Loucy (cell line): Measurements from ENCODE around the gene VPS13D.

Experiments used
- H2AFZ ChIP-seq: fragments of 200-600 bp; sonication (generic); 2 replicates; pipeline ENCODE4 v1.6.0; 2016; ENCODE audit warnings: antibody characterized with exemption, mild to moderate bottlenecking, low read length, moderate library complexity
- H3F3A ChIP-seq: fragments of 200-600 bp; 2 replicates; pipeline ENCODE4 v1.6.0; 2016; ENCODE audit warnings: antibody characterized with exemption, low read depth, mild to moderate bottlenecking
- H3K27me3 ChIP-seq: fragments of 200-600 bp; sonication (generic); 2 replicates; pipeline ENCODE4 v1.6.1; 2014; ENCODE audit warnings: low read length, mild to moderate bottlenecking; ENCODE audit not compliant: insufficient read depth, poor library complexity, severe bottlenecking
- H3K36me3 ChIP-seq: fragments of 200-600 bp; sonication (generic); 2 replicates; pipeline ENCODE4 v1.6.1; 2016; ENCODE audit warnings: low read length; ENCODE audit not compliant: insufficient read depth
- H3K4me1 ChIP-seq: fragments of 200-600 bp; sonication (generic); 2 replicates; pipeline ENCODE4 v1.5.1; 2014; ENCODE audit warnings: low read length, mild to moderate bottlenecking; ENCODE audit not compliant: insufficient read depth, poor library complexity, severe bottlenecking
- H3K4me2 ChIP-seq: fragments of 200-600 bp; sonication (generic); 2 replicates; pipeline ENCODE4 v1.6.0; 2014; ENCODE audit warnings: antibody characterized with exemption, low read length, low read depth, mild to moderate bottlenecking; ENCODE audit not compliant: poor library complexity, severe bottlenecking
- H3K4me3 ChIP-seq: fragments of 200-600 bp; sonication (generic); 2 replicates; pipeline ENCODE4 v1.5.1; 2014; ENCODE audit warnings: low read length, mild to moderate bottlenecking, mixed read lengths; ENCODE audit not compliant: poor library complexity, severe bottlenecking
- H3K79me2 ChIP-seq: fragments of 200-600 bp; sonication (generic); 2 replicates; pipeline ENCODE4 v1.6.1; 2014; ENCODE audit warnings: low read length; ENCODE audit not compliant: insufficient read depth
- H3K9ac ChIP-seq: fragments of 200-600 bp; sonication (generic); 2 replicates; pipeline ENCODE4 v1.6.0; 2014; ENCODE audit warnings: mild to moderate bottlenecking, low read depth, low read length, moderate library complexity; ENCODE audit not compliant: poor library complexity, severe bottlenecking
- H3K9me2 ChIP-seq: fragments of 200-600 bp; sonication (generic); replicated peaks from 2 replicates; pipeline ENCODE4 v1.6.1; 2016; ENCODE audit warnings: low read depth, low read length, mixed read lengths
- H3K9me3 ChIP-seq: fragments of 200-600 bp; sonication (generic); 2 replicates; pipeline ENCODE4 v1.6.1; 2014; ENCODE audit warnings: mild to moderate bottlenecking, antibody characterized with exemption, low read length, low read depth; ENCODE audit not compliant: insufficient read depth
- H4K20me1 ChIP-seq: fragments of 200-600 bp; sonication (generic); 2 replicates; pipeline ENCODE4 v1.6.0; 2014; ENCODE audit warnings: antibody characterized with exemption, low read length, mild to moderate bottlenecking; ENCODE audit not compliant: insufficient read depth, poor library complexity, severe bottlenecking
- CTCF ChIP-seq: fragments of 200-600 bp; sonication (generic); conservative IDR thresholded peaks from 2 replicates; pipeline ENCODE4 v1.5.1; 2014; ENCODE audit warnings: mild to moderate bottlenecking, antibody characterized with exemption, low read length
- EZH2phosphoT487 ChIP-seq: fragments of 200-600 bp; IDR thresholded peaks from 2 replicates; pipeline ENCODE4 v1.6.1; 2018; ENCODE audit warnings: antibody characterized with exemption, mild to moderate bottlenecking, moderate library complexity, borderline replicate concordance

The VPS13D gene

GRCh38 chr1:12462586-12462985 lies 232.8 kb downstream of the VPS13D start:
- Histone ChIP-seq H3K4me3 (no peak overlapping the region), H3K9me2 (no peaks in the 10 kb centered on the region), H3K36me3 (peaks cover 33% of the 10 kb centered on the region; the same call in 1 of the 2 replicates), H3K9ac (no peak overlapping the region), H4K20me1 (no peaks in the 10 kb centered on the region), H3K27me3 (no peaks in the 10 kb centered on the region), H3K9me3 (no peaks in the 10 kb centered on the region), H3K4me1 (no peaks in the 10 kb centered on the region), H3K79me2 (no peaks in the 10 kb centered on the region), H2AFZ (no peak overlapping the region), H3F3A (no peaks in the 10 kb centered on the region), H3K4me2 (no peak overlapping the region)
- no peak for TF ChIP-seq EZH2phosphoT487
- no peak for TF ChIP-seq CTCF

GRCh38 chr1:12464045-12464461 lies 234.2 kb downstream of the VPS13D start:
- Histone ChIP-seq H4K20me1 (no peaks in the 10 kb centered on the region), H3F3A (no peaks in the 10 kb centered on the region), H3K27me3 (no peaks in the 10 kb centered on the region), H3K79me2 (no peaks in the 10 kb centered on the region), H3K9me3 (no peaks in the 10 kb centered on the region), H3K4me2 (no peak overlapping the region), H3K9me2 (no peaks in the 10 kb centered on the region), H3K4me3 (no peak overlapping the region), H3K9ac (no peak overlapping the region), H3K4me1 (no peaks in the 10 kb centered on the region), H3K36me3 (peaks cover 33% of the 10 kb centered on the region; the same call in 1 of the 2 replicates), H2AFZ (no peak overlapping the region)
- TF ChIP-seq EZH2phosphoT487: no peak
- TF ChIP-seq CTCF: no peak

DNA sequence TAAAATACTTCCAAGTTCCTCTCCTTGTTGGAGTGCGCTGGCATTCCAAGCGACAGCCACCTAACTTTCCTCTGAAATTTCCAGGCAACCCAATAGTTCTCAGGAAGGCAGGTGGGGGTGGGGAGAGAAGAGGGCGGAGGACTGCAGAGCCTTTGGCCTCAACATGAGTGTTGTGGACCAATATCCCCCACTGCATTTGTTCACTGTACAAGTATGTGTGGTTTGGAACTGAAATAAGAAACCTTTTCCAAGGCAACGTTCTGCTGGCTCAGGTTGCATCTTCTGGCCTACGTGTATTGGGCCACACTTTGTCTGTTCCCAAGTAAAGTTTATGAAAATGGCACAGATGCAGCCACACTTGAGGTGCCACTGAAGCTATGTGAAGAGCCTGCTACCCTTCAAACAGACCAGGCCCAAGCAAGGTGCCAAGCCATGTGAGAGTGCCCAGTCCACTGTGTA lies 234.8 kb downstream of the VPS13D start:
- Histone ChIP-seq H3K4me1 (no peaks in the 10 kb centered on the region), H3K4me3 (no peak overlapping the region), H2AFZ (no peak overlapping the region), H3K9me2 (no peaks in the 10 kb centered on the region), H3K36me3 (peaks cover 33% of the 10 kb centered on the region; the same call in 1 of the 2 replicates), H3F3A (no peaks in the 10 kb centered on the region), H3K9me3 (no peaks in the 10 kb centered on the region), H3K27me3 (no peaks in the 10 kb centered on the region), H4K20me1 (no peaks in the 10 kb centered on the region), H3K4me2 (no peak overlapping the region), H3K9ac (no peak overlapping the region), H3K79me2 (no peaks in the 10 kb centered on the region)
- TF ChIP-seq EZH2phosphoT487 (no peak), CTCF (no peak)
